ENCODE results near the gene BAHCC1. TPM values are rescaled to one million over a fixed set of nuclear protein-coding genes. Genes with fewer than 3 reads are reported as not detected.

Gene BAHCC1
- total RNA-seq, 1 experiment from 2014 or later, result 29.8 TPM

- no peaks in the 10 kb centered on the region for H3K4me1 Mint-ChIP-seq
- no peak for ATAC-seq
- ChIA-PET CTCF (no interaction called here), POLR2A (no interaction called here)
- TF ChIP-seq ZNF317 (CRISPR knock-in tag; IDR thresholded peaks at IDR 0.05; ENCODE audit: borderline replicate concordance, low read depth), result no peak
- no peak for TF ChIP-seq SMAD3 (CRISPR knock-in tag; IDR thresholded peaks at IDR 0.05; ENCODE audit: borderline replicate concordance)
- no peak for TF ChIP-seq FOXK1 (CRISPR knock-in tag; IDR thresholded peaks at IDR 0.05)
- TF ChIP-seq ARID4B (CRISPR knock-in tag; IDR thresholded peaks at IDR 0.05; ENCODE audit: borderline replicate concordance), result no peak
- TF ChIP-seq ZNF232 (CRISPR knock-in tag; IDR thresholded peaks at IDR 0.05), result no peak
- TF ChIP-seq ETV6 (CRISPR knock-in tag; IDR thresholded peaks at IDR 0.05), result no peak
- no peak for TF ChIP-seq PRRX2 (CRISPR knock-in tag; IDR thresholded peaks at IDR 0.05)
- TF ChIP-seq CREB1 (CRISPR knock-in tag; IDR thresholded peaks at IDR 0.05), result no peak
- no peak for TF ChIP-seq TP53 (CRISPR knock-in tag; IDR thresholded peaks at IDR 0.05)
- TF ChIP-seq AFF4 (CRISPR knock-in tag; IDR thresholded peaks at IDR 0.05; ENCODE audit: borderline replicate concordance), result no peak
- no peak for TF ChIP-seq ZNF219 (CRISPR knock-in tag; IDR thresholded peaks at IDR 0.05; ENCODE audit: borderline replicate concordance)
- TF ChIP-seq ZNF281 (CRISPR knock-in tag; IDR thresholded peaks at IDR 0.05), result no peak
- no peak for TF ChIP-seq E2F1 (CRISPR knock-in tag; IDR thresholded peaks at IDR 0.05)
- TF ChIP-seq FOXJ3 (CRISPR knock-in tag; IDR thresholded peaks at IDR 0.05; ENCODE audit: borderline replicate concordance), result no peak
- no peak for TF ChIP-seq FOXP4 (CRISPR knock-in tag; IDR thresholded peaks at IDR 0.05)
- TF ChIP-seq E2F5 (CRISPR knock-in tag; IDR thresholded peaks at IDR 0.05), result no peak
- no peak for TF ChIP-seq TEAD4 (CRISPR knock-in tag; IDR thresholded peaks at IDR 0.05)
- TF ChIP-seq PREB (CRISPR knock-in tag; IDR thresholded peaks at IDR 0.05; ENCODE audit: borderline replicate concordance), result no peak
- H3K4me3 Mint-ChIP-seq, result no peak overlapping the region
- peaks cover 3% of the 10 kb centered on the region; the same call in 1 of the 2 replicates for H3K9me3 Mint-ChIP-seq
- H3K27ac Mint-ChIP-seq, result no peak overlapping the region
- H3K36me3 Mint-ChIP-seq, result no peaks in the 10 kb centered on the region
- no peak for DNase-seq (ENCODE audit: low spot score)
- peaks cover 29% of the 10 kb centered on the region for H3K27me3 Mint-ChIP-seq (ENCODE audit: low read depth)
These were observed 80.8 kb downstream of the BAHCC1 start for GRCh38 chr17:81476097-81476496.
